ENCODE results near the gene P2RX4.
"Not testable (repeated sequence)": the region's sequence is repeated elsewhere in the genome, so short reads cannot be mapped to it uniquely, and the experiment has no call there.

Gene P2RX4

GRCh38 chr12:121190523-121191031, 19.4 kb upstream of the P2RX4 start:
- H3K27ac ChIP-seq, result no peak overlapping the region
- no peak for TF ChIP-seq CTCF (conservative IDR thresholded peaks at IDR 0.05)

GRCh38 chr12:121191151-121191550, 18.8 kb upstream of the P2RX4 start:
- no peak overlapping the region for H3K27ac ChIP-seq
- no peak for TF ChIP-seq CTCF (conservative IDR thresholded peaks at IDR 0.05)

DNA sequence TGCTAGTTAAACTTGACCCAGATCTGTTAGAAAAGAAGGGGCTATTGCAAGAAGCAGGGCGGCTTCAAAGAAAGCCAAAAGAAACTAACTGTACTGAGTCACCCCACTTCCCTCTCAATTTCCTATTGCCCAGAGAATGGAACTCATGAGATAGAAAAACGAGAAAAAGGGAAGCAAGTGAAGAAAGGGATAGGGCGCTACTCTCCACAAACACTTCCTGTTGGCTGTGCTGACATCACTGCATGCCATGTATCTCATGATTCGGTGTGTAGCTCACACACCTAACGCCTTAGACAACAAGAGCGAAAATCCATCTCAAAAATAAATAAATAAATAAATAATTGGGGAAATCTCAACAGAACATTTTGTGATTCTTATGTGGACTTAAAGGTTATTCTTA, 13.0 kb upstream of the P2RX4 start:
- no peak overlapping the region for H3K27ac ChIP-seq
- no peak for TF ChIP-seq CTCF (conservative IDR thresholded peaks at IDR 0.05)

DNA sequence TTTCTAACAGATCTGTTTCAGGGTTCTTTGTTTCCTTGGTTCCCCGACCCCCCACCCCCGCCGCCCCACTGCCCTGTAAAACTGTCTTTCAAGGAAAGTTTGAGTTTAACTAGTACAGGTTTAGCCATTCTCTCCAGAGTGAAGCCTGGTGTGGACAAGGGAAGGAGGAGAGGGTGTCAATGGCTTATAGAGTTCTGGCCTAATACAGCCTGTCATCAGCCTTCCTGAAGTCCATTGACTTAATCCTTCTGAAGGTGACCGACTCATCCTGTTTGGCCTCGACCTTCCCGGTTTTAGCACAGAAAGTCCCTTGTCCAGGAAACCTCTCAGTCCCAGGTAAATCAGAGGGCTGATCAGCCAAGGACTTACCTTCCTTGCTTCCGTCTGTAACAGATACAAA, 11.0 kb upstream of the P2RX4 start:
- no peak for TF ChIP-seq CTCF (conservative IDR thresholded peaks at IDR 0.05)
- H3K27ac ChIP-seq, result no peak overlapping the region

GRCh38 chr12:121201140-121201539, 8.8 kb upstream of the P2RX4 start:
- not testable (repeated sequence) for H3K27ac ChIP-seq

GRCh38 chr12:121202407-121203355, 7.2 kb upstream of the P2RX4 start:
- no peak overlapping the region for H3K27ac ChIP-seq
- no peak for TF ChIP-seq CTCF (conservative IDR thresholded peaks at IDR 0.05)

- H3K27ac ChIP-seq, result no peak overlapping the region
- TF ChIP-seq CTCF (conservative IDR thresholded peaks at IDR 0.05), result no peak
Measured at GRCh38 chr12:121203482-121203881, 6.4 kb upstream of the P2RX4 start.

DNA sequence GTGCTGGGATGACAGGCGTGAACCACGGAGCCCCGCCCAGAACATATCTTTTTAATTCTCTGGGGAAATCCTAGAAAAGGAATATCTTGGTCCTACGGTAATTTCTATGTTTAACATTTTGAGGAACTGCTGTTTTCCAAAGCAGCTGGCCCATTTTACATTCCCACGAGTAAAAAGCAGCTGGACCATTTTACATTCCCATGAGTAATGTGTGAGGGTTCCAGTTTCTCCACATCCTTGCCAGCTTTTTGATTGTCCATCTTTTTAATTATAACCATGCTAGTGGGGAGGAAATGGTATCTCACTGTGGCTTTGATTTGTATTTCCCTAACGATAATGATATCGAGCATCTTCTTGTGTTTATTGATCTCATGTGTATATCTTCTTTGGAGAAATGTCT, 4.4 kb upstream of the P2RX4 start:
- TF ChIP-seq CTCF (conservative IDR thresholded peaks at IDR 0.05), result no peak
- H3K27ac ChIP-seq, result no peak overlapping the region

DNA sequence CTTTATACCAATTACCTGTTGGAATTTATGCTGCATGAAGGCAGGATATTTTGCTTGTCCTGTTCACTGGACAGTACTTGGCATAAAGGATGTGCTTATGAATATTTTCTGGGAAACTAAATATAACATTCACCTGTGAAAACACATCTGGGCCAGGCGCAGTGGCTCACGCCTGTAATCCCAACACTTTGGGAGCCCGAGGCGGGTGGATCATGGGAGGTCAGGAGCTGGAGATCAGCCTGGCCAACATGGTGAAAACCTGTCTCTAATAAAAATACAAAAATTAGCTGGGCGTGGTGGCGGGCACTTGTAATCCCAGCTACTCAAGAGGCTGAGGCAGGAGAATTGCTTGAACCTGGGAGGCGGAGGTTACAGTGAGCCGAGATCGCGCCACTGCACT, 1.4 kb upstream of the P2RX4 start:
- not testable (repeated sequence) for H3K27ac ChIP-seq
